Measurements from ENCODE around the gene MAPK8IP3.

The MAPK8IP3 gene

GRCh38 chr16:1762196-1762878 lies 56.3 kb downstream of the MAPK8IP3 start:
- no peak for DNase-seq (ENCODE audit: low read depth, low spot score)

GRCh38 chr16:1762879-1763520 lies 57.0 kb downstream of the MAPK8IP3 start:
- DNase-seq (ENCODE audit: low read depth, low spot score): no peak

DNA sequence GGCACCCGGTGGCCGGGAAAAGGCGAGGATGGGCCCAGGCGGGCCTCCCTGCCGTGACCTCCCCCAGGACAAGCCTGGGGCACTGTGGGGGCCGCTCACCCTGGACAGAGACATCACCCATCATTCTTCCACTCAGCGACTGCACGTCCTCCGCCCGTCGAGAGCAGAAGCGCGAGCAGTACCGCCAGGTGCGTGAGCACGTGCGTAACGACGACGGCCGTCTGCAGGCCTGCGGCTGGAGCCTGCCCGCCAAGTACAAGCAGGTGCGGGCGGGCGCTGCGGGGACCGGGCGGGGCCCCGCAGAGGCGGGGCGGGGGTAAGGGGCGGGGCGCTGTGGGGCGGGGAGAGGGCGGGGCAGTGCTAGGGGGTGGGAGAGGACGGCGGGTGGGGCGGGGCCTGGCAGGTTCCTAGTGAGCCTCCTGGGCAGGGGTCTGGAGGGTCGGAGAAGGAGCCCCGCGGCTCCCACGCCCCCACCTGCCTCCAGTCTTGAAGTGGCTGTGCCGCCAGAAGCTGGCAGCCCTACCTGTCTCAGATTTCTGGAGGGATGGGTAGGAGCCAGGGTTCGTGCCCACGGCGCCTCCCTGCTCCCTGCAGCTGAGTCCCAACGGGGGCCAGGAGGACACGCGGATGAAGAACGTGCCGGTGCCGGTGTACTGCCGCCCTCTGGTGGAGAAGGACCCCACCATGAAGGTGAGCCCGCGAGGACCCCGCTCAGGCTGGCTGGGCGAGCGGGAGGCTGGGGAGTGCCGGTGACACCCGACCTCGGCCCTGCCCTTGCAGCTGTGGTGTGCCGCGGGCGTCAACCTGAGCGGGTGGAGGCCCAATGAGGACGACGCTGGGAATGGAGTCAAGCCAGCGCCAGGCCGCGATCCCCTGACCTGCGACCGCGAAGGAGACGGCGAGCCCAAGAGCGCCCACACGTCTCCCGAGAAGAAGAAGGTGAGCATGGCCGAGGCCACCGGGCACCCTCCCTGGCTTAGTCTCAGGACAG lies 57.8 kb downstream of the MAPK8IP3 start:
- DNase-seq (ENCODE audit: low read depth, low spot score): no peak

GRCh38 chr16:1764971-1765370 lies 59.0 kb downstream of the MAPK8IP3 start:
- DNase-seq (ENCODE audit: low read depth, low spot score): no peak

- DNase-seq (ENCODE audit: low read depth, low spot score): no peak
Observed at GRCh38 chr16:1765826-1766225, 59.8 kb downstream of the MAPK8IP3 start.

DNA sequence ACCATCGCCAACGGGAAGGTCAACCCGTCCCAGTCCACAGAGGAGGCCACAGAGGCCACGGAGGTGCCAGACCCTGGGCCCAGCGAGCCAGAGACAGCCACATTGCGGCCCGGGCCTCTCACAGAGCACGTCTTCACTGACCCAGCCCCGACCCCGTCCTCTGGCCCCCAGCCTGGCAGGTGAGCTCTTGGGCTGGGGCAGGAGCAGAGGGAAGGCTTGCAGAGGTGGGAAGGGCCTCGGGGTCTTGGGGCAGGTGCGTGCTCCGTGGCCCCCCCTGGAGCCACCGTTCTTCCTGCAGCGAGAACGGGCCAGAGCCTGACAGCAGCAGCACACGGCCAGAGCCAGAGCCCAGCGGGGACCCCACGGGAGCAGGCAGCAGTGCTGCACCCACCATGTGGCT lies 60.2 kb downstream of the MAPK8IP3 start:
- no peak for DNase-seq (ENCODE audit: low read depth, low spot score)

- DNase-seq (ENCODE audit: low read depth, low spot score): no peak
Observed at GRCh38 chr16:1766701-1767100, 60.7 kb downstream of the MAPK8IP3 start.

- no peak for DNase-seq (ENCODE audit: low read depth, low spot score)
Observed at GRCh38 chr16:1767116-1767994, 61.4 kb downstream of the MAPK8IP3 start.

GRCh38 chr16:1768061-1768766 lies 62.2 kb downstream of the MAPK8IP3 start:
- DNase-seq (ENCODE audit: low read depth, low spot score): no peak

DNA sequence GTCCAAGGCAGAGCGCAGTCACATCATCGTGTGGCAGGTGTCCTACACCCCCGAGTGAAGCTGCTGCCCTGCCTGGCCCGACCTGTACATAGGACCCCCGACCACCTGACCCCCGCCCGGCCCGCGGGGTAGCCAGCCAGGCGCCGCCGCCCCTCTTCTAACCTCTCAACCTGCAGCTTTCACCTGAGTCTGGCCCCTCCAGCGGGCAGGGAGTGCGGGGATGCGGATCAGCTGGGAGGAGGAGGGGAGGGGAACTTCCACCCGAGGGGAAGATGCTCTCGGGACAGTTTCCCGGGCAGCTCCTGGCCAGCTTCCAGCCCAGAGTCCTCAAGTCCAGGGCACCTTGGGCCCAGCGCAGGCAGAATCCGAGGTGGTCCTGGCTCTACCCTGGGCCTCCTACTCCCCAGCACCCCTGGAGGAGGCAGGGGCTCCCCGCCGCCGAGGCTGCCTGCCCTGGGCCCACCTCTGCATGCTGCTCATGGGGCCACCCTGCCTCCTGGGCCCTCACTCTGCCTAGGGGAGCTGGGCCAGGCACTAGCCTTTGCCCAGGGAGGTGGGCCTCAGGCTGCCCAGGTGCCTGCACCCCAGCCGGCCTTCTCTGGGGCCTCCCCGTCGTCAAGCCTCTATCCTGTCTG lies 62.9 kb downstream of the MAPK8IP3 start:
- DNase-seq (ENCODE audit: low read depth, low spot score): no peak

GRCh38 chr16:1769402-1770300 lies 63.7 kb downstream of the MAPK8IP3 start:
- no peak for DNase-seq (ENCODE audit: low read depth, low spot score)

DNA sequence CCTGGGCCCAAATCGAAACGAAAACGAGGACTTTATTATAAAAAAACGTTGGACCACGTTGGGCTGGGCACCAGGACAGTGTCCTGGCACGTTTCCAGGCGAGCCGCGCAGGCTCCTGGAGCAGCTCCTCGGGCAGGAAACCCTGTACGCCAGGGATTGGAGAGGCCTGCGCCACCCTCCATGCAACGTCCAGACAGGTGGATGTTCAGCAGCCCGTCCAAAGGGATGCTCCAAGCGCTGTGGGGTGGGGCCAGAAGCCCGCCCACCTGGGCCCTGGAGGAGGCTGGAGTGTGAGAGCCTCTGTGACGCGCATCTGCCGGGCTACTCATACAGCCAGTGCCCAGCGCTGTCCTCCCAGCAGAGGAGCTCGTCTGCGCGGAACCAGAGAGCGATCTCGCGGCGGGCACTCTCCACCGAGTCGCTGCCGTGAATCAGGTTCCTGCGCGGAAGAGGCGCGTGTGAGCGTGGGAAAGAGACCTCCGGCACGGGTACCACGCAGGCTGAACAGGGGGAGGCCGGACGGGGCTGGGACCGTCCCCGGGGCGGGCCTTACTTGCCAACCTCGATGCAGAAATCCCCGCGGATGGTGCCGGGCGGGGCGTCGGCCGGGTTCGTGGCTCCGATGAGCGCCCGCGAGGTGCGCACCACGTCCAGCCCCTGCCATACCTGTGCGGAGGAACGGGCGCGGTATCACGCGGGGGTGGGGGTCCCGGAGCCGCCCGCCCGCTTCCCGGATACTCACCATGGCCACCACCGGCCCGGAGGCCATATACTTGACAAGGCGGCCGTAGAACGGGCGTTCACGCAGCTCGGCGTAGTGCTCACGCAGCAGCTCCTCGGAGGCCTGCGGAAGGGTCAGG lies 64.6 kb downstream of the MAPK8IP3 start:
- no peak for DNase-seq (ENCODE audit: low read depth, low spot score)

GRCh38 chr16:1771188-1771863 lies 65.3 kb downstream of the MAPK8IP3 start, which contains the start of gene NME3:
Gene NME3, minus strand, starts transcription at chr16:1771543. Its CDS starts 9 bp downstream, at chr16:1771534.
- DNase-seq (ENCODE audit: low read depth, low spot score): peak; percentile 56

GRCh38 chr16:1771864-1772361 lies 65.9 kb downstream of the MAPK8IP3 start:
- DNase-seq (ENCODE audit: low read depth, low spot score): no peak

DNA sequence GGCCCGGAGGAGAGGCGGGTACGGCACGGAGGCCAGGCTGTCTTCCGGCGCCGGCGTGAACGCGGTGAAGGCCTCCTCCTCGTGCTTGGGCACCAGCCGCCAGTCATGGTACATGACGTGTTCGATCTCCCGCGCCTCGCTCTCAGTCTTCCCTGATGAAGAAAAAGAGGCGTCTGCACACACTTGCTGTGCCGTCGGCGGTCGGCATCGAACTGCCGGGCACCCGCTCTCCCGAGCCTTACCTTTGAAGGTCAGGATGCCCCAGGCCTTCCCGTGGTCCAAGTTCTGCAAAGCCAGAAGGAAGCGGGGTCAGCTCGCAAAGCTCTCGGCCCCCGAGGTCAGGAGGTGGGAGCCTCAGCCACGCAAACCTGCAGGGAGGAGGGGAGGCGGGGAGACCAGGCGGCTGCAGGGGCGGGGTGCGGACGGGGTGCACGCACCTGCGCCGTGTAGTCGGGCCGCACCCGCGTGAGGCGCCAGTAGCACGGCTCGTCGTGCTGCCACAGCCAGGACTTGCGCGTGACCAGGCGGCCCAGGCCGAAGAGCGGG lies 66.4 kb downstream of the MAPK8IP3 start, which contains the start of gene EME2:
Gene EME2 (plus strand): TSS at position 449 of the 546 bp plus-strand sequence. CDS start 418 bp downstream, outside the sequence.
- no peak for DNase-seq (ENCODE audit: low read depth, low spot score)

GRCh38 chr16:1772908-1773702 lies 67.1 kb downstream of the MAPK8IP3 start, which contains the start of gene MRPS34:
Gene MRPS34, minus strand, starts transcription at chr16:1773134. Its CDS starts 15 bp downstream, at chr16:1773119.
- peak; percentile 67 for DNase-seq (ENCODE audit: low read depth, low spot score)

All from activated CD4-positive, CD25-positive, alpha-beta regulatory T cell treated with anti-CD3 and anti-CD28 coated beads, Interleukin-2, amount 50 U/mL, for 16 hours (primary cell).